ENCODE results near the gene ADAM12. TPM values are rescaled to one million over a fixed set of nuclear protein-coding genes. Genes with fewer than 3 reads are reported as not detected.
A peak's percentile ranks its signal among the peaks of the same experiment; 100 is the strongest.

The ADAM12 gene
- total RNA-seq, 3 donors from 2014 or later (not counting 1 experiment from before 2014, with no cell fraction given), result 1.6 to 1.9 (median 1.8) TPM

DNA sequence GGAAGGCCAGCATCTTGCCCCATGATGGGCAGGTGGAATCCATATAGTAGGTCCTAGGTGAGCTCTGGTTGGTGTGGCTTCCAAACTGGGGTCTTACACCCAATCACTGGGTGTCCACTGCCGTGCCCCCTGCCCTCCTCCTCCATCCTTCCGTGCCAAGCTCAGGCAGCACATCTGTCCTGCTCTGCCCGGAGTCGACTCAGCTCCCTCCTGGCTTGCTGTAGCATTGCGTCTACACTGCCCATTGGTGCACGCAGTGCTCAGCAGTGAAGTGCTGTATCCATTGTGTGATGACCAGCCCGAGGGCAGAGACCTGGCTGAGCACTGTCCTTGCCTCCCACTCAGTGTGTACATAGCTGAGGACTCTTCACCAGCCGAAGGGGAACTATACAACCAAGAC, 148.4 kb downstream of the ADAM12 start:
- no peak overlapping the region for H3K4me3 ChIP-seq (ENCODE audit: low read length)
- Mint-ChIP-seq H3K9me3 (peaks cover 0 to 2% of the 10 kb centered on the region in 2 donors), H3K27ac (no peak overlapping the region), H3K4me1 (no peaks in the 10 kb centered on the region), H3K27me3 (ENCODE audit: low read depth in 2 of 2) (peaks cover 2 to 5% of the 10 kb centered on the region in 2 donors), H3K36me3 (no peaks in the 10 kb centered on the region), H3K4me3 (no peak overlapping the region)
- peak in 1 of 3 donors; percentile 13 for ATAC-seq
- H3K4me1 ChIP-seq (ENCODE audit: control insufficient read depth, insufficient read depth, low read length), result no peaks in the 10 kb centered on the region
- 84% methylated on average over 8 of the region's 8 CpGs for WGBS (ENCODE audit: insufficient coverage)
- peaks cover 4% of the 10 kb centered on the region for H3K9me3 ChIP-seq (ENCODE audit: control insufficient read depth, insufficient read depth, low read length)
- intact Hi-C loops (cut with micrococcal nuclease), result no loop called here
- H3K27ac ChIP-seq (ENCODE audit: low read length), result no peak overlapping the region
- H3K36me3 ChIP-seq (ENCODE audit: control insufficient read depth, insufficient read depth, low read length), result no peaks in the 10 kb centered on the region
- TF ChIP-seq, protein P1, sequence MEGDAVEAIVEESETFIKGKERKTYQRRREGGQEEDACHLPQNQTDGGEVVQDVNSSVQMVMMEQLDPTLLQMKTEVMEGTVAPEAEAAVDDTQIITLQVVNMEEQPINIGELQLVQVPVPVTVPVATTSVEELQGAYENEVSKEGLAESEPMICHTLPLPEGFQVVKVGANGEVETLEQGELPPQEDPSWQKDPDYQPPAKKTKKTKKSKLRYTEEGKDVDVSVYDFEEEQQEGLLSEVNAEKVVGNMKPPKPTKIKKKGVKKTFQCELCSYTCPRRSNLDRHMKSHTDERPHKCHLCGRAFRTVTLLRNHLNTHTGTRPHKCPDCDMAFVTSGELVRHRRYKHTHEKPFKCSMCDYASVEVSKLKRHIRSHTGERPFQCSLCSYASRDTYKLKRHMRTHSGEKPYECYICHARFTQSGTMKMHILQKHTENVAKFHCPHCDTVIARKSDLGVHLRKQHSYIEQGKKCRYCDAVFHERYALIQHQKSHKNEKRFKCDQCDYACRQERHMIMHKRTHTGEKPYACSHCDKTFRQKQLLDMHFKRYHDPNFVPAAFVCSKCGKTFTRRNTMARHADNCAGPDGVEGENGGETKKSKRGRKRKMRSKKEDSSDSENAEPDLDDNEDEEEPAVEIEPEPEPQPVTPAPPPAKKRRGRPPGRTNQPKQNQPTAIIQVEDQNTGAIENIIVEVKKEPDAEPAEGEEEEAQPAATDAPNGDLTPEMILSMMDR (IDR thresholded peaks at IDR 0.05), result no peak
- H3K27me3 ChIP-seq (ENCODE audit: control insufficient read depth, insufficient read depth, low read length), result no peaks in the 10 kb centered on the region
- no peak for DNase-seq

DNA sequence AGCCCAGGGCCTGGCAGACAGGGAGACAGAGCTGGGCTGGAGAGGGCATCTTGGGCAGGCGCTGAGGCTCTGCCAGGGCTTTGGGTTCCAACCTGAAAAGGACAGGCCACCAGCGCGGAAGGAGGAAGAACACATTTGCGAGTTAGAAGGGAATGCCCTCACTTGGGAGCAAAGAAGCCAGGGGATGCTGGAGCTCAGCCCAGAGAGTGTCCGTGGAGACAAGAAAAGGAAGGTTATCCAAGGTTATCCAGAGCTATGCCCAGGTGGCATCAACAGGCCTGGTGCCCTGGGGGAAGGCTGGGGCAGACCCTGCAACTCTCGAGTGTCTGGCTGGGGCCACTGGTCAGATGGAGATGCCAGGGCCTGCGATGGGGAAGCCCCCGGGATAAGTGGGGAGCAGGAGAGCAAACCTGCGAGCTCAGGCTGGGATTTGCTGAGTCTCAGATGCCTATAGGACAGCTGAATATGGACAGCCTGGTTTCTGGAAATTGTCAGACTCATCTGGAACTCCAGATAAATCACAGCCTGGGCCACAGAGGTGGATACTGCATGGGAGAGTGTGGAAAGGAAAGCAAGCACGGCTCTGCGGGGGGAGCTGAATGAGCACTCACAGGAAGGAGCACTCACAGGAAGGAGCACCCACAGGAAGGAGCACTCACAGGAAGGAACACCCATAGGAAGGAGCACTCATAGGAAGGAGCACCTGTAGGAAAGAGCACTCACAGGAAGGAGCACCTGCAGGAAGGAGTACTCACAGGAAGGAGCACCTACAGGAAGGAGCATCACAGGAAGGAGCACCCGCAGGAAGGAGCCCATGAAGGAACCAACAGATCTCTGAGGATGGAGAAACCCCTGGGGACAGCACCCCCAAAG, 152.1 kb downstream of the ADAM12 start:
- no peak overlapping the region for H3K4me3 ChIP-seq (ENCODE audit: low read length)
- Mint-ChIP-seq H3K4me1 (no peaks in the 10 kb centered on the region), H3K36me3 (no peaks in the 10 kb centered on the region), H3K4me3 (no peak overlapping the region), H3K27me3 (ENCODE audit: low read depth in 2 of 2) (peaks cover 20 to 21% of the 10 kb centered on the region in 2 donors), H3K9me3 (peaks cover 0 to 2% of the 10 kb centered on the region in 2 donors), H3K27ac (no peak overlapping the region)
- TF ChIP-seq, protein P1 (IDR thresholded peaks at IDR 0.05), result no peak
- H3K4me1 ChIP-seq (ENCODE audit: control insufficient read depth, insufficient read depth, low read length), result no peaks in the 10 kb centered on the region
- no peak for ATAC-seq
- no peak for DNase-seq
- WGBS (ENCODE audit: insufficient coverage), result 90% methylated on average over 12 of the region's 12 CpGs
- H3K27me3 ChIP-seq (ENCODE audit: control insufficient read depth, insufficient read depth, low read length), result no peaks in the 10 kb centered on the region
- H3K27ac ChIP-seq (ENCODE audit: low read length), result no peak overlapping the region
- H3K9me3 ChIP-seq (ENCODE audit: control insufficient read depth, insufficient read depth, low read length), result peaks cover 4% of the 10 kb centered on the region
- H3K36me3 ChIP-seq (ENCODE audit: control insufficient read depth, insufficient read depth, low read length), result no peaks in the 10 kb centered on the region
- intact Hi-C loops (cut with micrococcal nuclease), result no loop called here

DNA sequence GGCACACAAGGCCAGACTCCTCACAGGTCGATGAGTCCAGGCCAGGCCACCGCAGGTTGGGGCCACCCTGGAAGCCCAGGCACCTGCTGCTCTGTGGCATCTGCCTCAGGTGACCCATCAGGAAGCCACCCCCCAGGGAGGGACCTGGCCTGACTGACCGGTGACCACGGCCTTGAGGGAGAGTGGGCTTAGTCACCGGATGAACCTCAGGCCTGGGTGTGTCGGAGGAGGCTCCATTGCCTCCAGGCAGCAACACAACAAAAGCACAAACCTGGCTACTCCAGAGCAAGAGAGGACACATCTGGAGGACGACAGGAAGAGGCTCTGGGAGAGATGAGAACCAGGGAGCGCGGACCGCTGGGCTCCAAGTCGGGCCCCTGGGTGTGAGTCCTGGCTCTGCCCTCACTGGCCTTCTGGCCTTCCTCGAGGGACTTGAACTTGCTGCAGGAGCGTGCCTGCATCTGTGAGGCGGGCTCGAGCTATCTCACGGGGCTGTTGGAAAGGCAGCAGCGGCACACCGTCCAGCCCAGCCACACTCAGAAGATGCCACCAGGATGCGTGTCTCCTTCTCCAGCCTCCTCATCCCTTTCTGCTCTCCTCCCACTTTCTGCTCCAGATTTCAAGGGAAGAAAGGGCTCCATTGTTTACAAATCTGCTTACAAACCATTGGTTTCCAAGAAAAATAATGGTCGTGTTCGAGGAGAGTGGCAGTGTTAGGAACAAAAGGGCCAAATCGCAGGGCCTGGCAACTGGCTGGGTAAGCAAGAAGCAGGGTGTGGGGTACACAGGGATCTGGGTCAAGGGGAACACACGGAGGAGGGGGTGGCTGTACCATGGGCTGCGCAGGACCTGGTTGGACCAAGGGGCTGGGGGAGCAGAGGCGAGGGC, 152.9 kb downstream of the ADAM12 start:
- WGBS (ENCODE audit: insufficient coverage), result 93% methylated on average over 25 of the region's 25 CpGs
- no peaks in the 10 kb centered on the region for H3K36me3 Mint-ChIP-seq

More for the DNA sequence above, 152.9 kb downstream of the ADAM12 start:
- H3K4me3 Mint-ChIP-seq, result no peak overlapping the region
- no peak overlapping the region for H3K27ac Mint-ChIP-seq
- intact Hi-C loops (cut with micrococcal nuclease), result no loop called here
- Histone ChIP-seq H3K4me3 (ENCODE audit: low read length) (no peak overlapping the region), H3K27ac (ENCODE audit: low read length) (no peak overlapping the region), H3K9me3 (ENCODE audit: control insufficient read depth, insufficient read depth, low read length) (peaks cover 4% of the 10 kb centered on the region), H3K36me3 (ENCODE audit: control insufficient read depth, insufficient read depth, low read length) (no peaks in the 10 kb centered on the region), H3K4me1 (ENCODE audit: control insufficient read depth, insufficient read depth, low read length) (no peaks in the 10 kb centered on the region), H3K27me3 (ENCODE audit: control insufficient read depth, insufficient read depth, low read length) (no peaks in the 10 kb centered on the region)
- no peaks in the 10 kb centered on the region for H3K4me1 Mint-ChIP-seq
- TF ChIP-seq, protein P1 (IDR thresholded peaks at IDR 0.05), result no peak
- ATAC-seq (no peak), DNase-seq (no peak)
- peaks cover 20 to 21% of the 10 kb centered on the region in 2 donors for H3K27me3 Mint-ChIP-seq (ENCODE audit: low read depth in 2 of 2)
- peaks cover 0 to 2% of the 10 kb centered on the region in 2 donors for H3K9me3 Mint-ChIP-seq
